HG03196 (cell line): Measurements from ENCODE around the gene LRRC23.
"Not testable (repeated sequence)": the region's sequence is repeated elsewhere in the genome, so short reads cannot be mapped to it uniquely, and the experiment has no call there.

Experiments
- ATAC-seq: cut with Tn5 transposase; IDR thresholded peaks from one replicate; pipeline ENCODE4 v1.9.1; 2021; ENCODE audit not compliant: unreplicated experiment

LRRC23 gene

DNA sequence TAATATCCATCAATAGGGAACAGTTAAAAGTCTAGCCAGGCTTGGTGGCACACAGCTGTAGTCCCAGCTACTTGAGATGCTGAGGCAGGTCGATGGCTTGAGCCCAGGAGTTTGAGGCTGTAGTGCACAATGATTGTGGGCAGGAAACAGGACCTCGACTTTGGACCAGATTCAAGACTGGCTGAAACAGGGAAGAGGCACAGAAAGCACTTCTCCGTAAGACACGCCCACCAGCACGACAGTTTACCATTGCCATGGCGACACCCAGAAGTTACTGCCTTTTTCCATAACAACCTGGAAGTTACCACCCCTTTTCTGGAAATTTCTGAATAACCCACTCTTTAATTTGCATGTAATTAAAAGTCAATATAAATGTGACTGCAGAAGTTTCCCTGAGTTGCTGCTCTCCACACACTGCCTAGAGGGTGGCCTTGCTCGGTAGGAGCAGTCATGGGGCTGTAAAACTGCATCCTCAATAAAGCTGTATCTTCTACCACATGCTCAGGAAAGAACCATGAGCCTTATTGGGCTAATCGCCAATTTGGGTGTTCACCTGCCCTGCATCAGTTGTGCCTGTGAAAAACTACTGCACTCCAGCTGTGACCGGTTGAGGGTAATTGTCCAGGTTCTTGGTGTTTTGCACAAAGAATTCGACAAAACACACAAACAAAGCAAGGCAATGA is 4.6 kb upstream of the LRRC23 start:
- no peak for ATAC-seq

DNA sequence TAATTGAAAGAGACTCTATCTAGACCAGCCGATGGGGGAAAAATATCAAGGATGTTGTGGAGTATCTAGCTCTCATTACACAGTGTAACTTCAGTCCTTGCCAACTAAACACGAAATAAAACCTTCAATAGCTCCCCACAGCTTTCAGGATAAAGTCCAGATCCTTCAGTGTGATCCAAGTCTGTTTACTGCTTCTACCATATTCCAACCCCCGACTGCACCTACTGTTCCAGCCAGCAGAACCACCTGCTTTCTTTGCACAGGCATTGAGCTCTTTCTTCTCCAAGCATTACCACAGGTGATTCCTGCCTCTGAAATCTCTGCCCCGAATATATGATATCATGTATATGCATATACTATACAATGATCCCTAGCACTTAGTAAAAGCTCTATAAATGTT is 2.2 kb upstream of the LRRC23 start:
- no peak for ATAC-seq

DNA sequence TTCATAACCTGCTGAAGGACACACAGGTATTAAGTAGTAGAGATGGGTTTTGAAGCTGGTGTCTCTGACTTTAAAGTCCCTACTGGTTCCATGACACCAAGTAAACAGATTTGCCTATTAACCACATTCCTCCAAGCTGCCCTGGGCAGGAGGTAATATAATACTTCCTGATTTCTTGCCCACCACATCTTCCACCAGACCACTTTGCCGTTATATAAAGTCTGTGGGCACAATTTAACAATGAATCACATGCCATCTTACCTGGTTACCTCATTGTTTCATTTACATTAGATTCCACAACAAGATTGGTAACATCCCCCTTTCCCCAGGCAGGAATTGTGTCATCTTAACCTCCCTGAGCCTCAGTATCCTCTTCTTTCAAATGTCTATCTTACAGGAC is 900 bp upstream of the LRRC23 start:
- ATAC-seq = no peak

DNA sequence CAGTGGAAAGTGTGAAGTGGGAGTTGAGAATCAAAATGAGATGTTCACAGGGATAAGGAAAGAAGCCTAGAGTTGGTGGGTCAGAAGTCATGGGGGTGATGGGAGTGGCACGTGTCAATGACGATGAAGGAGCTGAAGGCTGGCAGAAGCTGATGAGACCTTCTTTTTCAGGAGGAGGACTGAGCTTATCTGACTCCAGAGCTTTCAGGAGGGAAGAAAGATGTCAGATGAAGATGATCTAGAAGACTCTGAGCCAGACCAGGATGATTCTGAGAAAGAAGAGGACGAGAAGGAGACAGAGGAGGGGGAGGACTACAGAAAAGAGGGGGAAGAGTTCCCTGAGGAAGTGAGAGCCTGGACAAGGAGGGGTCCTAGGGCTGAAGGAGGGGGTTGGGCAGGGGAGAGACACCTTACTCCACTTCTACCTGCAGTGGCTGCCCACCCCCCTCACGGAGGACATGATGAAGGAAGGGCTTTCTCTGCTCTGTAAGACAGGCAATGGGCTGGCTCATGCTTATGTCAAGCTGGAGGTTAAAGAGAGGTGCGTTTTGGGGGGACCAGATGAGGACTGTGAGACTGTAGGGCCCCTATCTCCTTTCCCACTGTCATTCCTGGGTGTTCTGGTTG is 905 bp downstream of the LRRC23 start:
- no peak for ATAC-seq

- ATAC-seq = not testable (repeated sequence)
Observed at GRCh38 chr12:6908141-6908540, 3.5 kb downstream of the LRRC23 start.

GRCh38 chr12:6909421-6910145 is 5.0 kb downstream of the LRRC23 start:
- ATAC-seq = no peak

- no peak for ATAC-seq
Observed at GRCh38 chr12:6912164-6912935, 7.7 kb downstream of the LRRC23 start.

DNA sequence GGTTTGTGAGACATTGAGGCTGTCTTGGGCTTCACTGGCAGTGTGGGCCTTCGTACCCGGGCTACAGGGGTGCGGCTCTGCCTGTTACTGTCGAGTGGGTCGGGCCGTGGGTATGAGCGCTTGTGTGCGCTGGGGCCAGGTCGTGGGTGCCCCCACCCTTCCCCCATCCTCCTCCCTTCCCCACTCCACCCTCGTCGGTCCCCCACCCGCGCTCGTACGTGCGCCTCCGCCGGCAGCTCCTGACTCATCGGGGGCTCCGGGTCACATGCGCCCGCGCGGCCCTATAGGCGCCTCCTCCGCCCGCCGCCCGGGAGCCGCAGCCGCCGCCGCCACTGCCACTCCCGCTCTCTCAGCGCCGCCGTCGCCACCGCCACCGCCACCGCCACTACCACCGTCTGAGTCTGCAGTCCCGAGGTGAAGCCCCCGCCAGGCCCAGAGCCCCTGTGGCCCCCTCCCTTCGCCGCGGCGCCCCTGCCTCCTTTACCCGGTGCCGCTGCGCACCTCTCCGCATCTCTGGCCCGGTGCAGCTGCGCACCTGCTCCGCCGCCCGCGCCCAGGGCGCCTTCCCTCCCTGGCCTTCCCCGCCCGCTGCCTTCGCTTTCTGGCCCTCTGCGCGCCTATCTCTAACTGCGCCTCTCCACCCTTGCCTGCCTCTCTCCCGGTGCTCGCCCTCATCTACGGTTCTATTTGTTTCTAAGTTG is 9.8 kb downstream of the LRRC23 start, which contains the start of gene ENO2:
TSS of gene ENO2 (plus strand) at position 335 of the 701 bp plus-strand sequence. CDS start 1,253 bp downstream, outside the sequence.
- ATAC-seq = peak; percentile 76

- ATAC-seq = no peak
Observed at GRCh38 chr12:6914947-6915788, 10.5 kb downstream of the LRRC23 start.

DNA sequence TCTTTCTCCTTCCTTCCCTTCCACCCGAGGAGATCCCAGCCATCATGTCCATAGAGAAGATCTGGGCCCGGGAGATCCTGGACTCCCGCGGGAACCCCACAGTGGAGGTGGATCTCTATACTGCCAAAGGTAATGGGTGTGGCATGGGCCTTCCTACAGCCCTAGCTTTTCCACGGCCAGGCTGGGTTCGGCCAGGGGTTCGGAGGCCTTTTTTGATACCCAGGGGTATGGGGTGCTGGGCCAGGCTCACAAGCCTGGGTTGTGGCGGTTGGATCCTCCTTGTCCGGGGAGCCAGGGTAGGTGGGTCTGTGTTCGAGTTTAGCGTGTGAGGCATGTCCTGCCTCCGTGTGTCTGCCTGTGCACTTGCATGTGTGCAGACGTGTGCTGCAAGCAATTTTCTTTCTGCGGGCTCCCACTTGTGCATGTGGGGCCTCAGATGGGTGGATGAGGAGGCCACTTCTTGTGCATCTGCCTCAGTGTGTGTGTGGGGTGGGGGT is 11.2 kb downstream of the LRRC23 start:
- ATAC-seq = no peak

- ATAC-seq = no peak
Observed at GRCh38 chr12:6916426-6917200, 12.0 kb downstream of the LRRC23 start.

DNA sequence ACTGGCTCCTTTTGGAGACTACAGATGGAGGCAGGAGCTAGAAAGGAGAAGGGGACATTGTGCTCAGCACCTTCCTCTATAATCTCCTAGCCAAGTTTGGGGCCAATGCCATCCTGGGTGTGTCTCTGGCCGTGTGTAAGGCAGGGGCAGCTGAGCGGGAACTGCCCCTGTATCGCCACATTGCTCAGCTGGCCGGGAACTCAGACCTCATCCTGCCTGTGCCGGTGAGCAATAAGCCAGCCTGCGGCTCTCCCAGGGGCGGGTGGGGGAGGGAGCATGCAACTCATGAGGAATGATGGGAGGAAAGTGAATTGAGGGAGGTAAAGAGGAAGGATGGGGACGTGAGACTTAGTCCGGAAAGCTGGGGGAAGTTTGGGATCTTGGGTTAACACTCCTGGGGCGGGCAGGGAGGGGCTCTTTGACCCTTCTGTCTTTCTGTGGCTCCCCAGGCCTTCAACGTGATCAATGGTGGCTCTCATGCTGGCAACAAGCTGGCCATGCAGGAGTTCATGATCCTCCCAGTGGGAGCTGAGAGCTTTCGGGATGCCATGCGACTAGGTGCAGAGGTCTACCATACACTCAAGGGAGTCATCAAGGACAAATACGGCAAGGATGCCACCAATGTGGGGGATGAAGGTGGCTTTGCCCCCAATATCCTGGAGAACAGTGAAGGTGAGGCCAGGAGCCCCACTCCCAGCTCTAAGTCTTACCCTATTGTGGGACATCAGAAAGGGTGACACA is 13.0 kb downstream of the LRRC23 start:
- ATAC-seq = no peak

GRCh38 chr12:6919588-6919987 is 15.0 kb downstream of the LRRC23 start:
- ATAC-seq = no peak

- no peak for ATAC-seq
Observed at GRCh38 chr12:6921539-6921938, 16.9 kb downstream of the LRRC23 start.

DNA sequence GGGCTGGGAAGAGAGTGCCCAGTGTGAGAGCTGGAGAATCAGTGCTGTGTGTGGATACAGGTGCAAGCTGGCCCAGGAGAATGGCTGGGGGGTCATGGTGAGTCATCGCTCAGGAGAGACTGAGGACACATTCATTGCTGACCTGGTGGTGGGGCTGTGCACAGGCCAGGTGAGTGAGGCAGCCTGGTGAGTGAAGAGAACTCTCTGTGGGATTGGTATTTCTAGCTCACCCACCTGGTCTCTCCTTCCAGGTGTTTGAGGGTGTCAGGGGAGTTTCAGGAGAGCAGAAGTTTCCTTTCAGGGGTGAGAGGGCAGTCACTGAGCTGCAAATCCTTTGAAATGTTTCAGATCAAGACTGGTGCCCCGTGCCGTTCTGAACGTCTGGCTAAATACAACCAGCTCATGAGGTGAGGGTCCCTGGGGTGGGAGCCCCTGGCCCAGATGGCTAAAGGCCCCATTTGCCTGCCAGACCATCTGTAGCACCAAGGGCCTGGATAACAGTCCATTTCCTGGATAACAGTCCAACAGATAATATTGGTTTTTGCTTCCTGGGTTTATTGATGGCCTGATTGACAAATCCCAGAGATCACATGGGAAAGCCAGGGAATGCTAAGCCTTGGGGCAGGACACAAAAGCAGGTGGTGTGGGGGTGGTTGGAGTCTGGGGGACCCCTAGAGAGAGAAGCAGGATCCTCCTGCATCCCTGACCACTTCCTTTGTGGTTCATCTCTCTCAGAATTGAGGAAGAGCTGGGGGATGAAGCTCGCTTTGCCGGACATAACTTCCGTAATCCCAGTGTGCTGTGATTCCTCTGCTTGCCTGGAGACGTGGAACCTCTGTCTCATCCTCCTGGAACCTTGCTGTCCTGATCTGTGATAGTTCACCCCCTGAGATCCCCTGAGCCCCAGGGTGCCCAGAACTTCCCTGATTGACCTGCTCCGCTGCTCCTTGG is 17.6 kb downstream of the LRRC23 start:
- ATAC-seq = no peak

- no peak for ATAC-seq
Observed at GRCh38 chr12:6923003-6923732, 18.5 kb downstream of the LRRC23 start.
